T-helper 1 cell treated with Interleukin-12 subunit alpha and Interleukin-12 subunit beta and Interleukin-4 antibody, amounts not matched to agents 30 μg/mL and 1 μg/mL, for 36 hours (primary cell): ENCODE results near the gene BTRC.
A peak's percentile ranks its signal among the peaks of the same experiment; 100 is the strongest.

Source experiments
- H3K27ac Mint-ChIP-seq: one replicate; pipeline ENCODE4 v1.8.0; 2021; ENCODE audit warnings: mild to moderate bottlenecking, mixed read lengths
- H3K27me3 Mint-ChIP-seq: one replicate; pipeline ENCODE4 v1.8.0; 2021; ENCODE audit warnings: low read depth, mixed read lengths
- H3K36me3 Mint-ChIP-seq: one replicate; pipeline ENCODE4 v1.8.0; 2021; ENCODE audit warnings: low read depth, mixed read lengths
- H3K4me1 Mint-ChIP-seq: one replicate; pipeline ENCODE4 v1.8.0; 2021; ENCODE audit warnings: low read depth, mixed read lengths
- H3K4me3 Mint-ChIP-seq: one replicate; pipeline ENCODE4 v1.8.0; 2021; ENCODE audit warnings: mild to moderate bottlenecking, moderate library complexity, mixed read lengths
- H3K9me3 Mint-ChIP-seq: one replicate; pipeline ENCODE4 v1.8.0; 2021; ENCODE audit warnings: mixed read lengths

BTRC gene

DNA sequence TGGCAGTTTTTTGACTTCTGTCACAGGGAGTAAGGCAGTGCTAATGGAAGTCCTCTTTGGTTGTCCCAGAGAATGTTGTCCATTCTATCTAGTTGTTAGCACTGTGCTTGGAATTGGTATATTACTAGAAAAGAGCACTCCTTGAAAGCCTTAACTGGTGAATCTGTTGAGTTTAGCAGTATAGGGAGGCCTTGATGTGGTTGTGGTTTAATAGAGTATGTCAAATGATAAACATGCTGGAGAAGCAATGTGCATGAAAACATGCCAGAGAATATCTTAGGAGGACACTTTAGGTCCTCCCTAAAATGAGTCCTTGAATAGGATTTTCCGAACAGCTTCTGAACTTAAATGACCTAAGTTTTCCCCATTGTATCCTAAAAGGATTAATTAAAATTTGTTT is 98.6 kb downstream of the BTRC start:
- H3K27ac Mint-ChIP-seq, result no peak overlapping the region
- H3K4me3 Mint-ChIP-seq, result no peak overlapping the region
- no peaks in the 10 kb centered on the region for H3K36me3 Mint-ChIP-seq
- peaks cover 12% of the 10 kb centered on the region for H3K4me1 Mint-ChIP-seq
- H3K27me3 Mint-ChIP-seq, result peaks cover 18% of the 10 kb centered on the region
- no peaks in the 10 kb centered on the region for H3K9me3 Mint-ChIP-seq

DNA sequence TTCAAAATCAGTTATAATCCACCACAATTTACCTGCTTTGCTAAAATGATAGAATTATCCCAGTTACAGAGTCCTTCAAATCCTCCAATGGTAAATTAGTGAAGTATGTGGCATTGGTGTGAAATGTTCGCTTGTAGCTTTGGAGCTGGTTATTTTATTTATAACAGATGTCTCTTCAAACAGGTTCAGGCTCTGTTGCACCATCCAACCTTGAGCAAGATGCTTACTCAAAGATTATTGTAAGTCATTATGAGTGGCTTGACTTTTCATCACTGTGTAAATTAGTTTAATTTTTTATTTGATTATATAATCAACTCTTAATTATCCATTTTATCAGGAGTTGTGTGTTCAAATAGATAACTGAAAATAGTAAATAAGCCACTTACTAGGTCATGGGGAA is 99.4 kb downstream of the BTRC start:
- H3K27me3 Mint-ChIP-seq, result peaks cover 18% of the 10 kb centered on the region
- H3K4me3 Mint-ChIP-seq, result no peak overlapping the region
- peaks cover 12% of the 10 kb centered on the region for H3K4me1 Mint-ChIP-seq
- H3K27ac Mint-ChIP-seq, result no peak overlapping the region
- H3K9me3 Mint-ChIP-seq, result no peaks in the 10 kb centered on the region
- no peaks in the 10 kb centered on the region for H3K36me3 Mint-ChIP-seq

DNA sequence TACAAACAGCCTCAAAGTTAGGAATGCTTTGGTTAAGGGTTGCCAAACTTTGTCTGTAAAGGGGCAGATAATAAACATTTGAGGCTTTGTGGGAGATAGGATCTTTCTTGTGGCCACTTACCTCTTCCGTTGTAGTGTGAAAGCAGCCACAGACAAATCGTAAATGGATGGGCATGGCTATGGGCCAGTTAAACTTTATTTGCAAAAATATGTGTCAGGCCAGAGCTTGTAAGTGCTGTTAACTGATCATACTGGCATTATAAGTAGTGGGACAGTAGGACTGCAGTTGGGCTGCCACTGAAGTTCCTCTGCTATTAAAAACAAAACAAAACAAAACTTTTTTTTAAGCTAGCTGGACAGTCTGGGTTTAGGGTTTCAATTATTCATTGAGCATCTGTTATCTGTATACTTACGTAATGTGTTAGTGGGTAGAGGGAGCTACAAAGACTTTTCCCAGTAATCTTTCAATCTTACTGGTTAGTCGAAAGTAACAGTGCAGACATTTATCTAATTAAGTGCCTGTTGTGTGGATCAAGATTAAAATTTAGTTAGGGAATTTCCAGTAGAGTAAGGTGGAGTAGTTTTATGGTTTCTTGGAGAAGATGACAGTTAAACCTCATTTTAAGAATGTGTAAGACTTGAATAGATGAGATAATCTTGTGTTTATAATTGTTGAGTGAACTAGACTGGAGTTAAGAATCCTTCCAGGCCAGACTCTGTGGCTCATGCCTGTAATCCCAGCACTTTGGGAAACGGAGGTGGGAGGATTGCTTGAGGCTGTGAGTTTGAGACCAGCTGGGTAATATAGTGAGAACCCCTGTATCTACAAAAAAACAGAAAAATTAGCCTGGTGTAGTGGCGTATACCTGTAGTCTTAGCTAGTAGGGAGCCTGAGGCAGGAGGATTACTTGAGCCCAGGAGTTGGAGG is 100.1 kb downstream of the BTRC start:
- H3K9me3 Mint-ChIP-seq, result no peaks in the 10 kb centered on the region
- peaks cover 12% of the 10 kb centered on the region for H3K4me1 Mint-ChIP-seq
- no peak overlapping the region for H3K27ac Mint-ChIP-seq
- H3K4me3 Mint-ChIP-seq, result peak overlapping the region; percentile 7
- H3K27me3 Mint-ChIP-seq, result peaks cover 18% of the 10 kb centered on the region
- no peaks in the 10 kb centered on the region for H3K36me3 Mint-ChIP-seq

DNA sequence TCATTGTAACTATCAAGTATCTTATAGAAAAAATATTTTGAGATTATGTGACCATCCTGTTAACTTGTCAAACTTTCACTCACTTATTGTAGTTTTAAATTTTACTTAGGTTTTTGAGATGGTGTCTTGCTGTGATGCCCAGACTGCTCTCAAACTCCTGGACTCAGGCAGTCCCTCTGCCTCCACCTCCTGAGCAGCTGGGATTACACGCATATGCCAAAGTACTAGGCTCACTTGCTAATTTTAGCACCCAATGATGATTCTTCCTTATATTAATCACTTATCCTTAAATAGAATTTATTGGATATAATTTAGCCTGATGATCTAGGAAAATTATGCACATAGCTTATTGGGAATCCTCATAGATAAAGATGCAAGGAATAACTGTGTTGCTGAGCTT is 104.9 kb downstream of the BTRC start:
- Mint-ChIP-seq H3K27ac (no peak overlapping the region), H3K36me3 (no peaks in the 10 kb centered on the region), H3K4me1 (peaks cover 8% of the 10 kb centered on the region), H3K27me3 (peaks cover 7% of the 10 kb centered on the region), H3K4me3 (no peak overlapping the region), H3K9me3 (no peaks in the 10 kb centered on the region)

DNA sequence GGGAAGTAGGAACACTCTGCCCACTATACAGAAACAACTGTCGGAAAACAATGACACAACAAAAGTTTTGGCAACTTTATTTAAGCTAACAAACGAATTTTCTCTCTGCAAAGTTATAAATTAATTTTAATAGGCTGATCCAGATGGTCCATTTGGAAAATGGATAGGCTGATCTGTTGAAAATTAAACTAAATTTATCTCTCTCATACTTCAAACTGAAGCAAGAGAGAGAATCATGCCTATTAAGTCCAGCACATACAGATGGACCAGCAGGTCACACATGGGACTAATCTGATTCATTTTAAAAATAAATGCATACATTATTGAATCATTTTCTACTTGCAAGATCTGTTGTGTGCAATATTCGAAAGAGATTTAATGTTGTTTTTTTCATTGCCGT is 110.1 kb downstream of the BTRC start:
- H3K27me3 Mint-ChIP-seq, result peaks cover 4% of the 10 kb centered on the region
- no peak overlapping the region for H3K4me3 Mint-ChIP-seq
- H3K36me3 Mint-ChIP-seq, result no peaks in the 10 kb centered on the region
- H3K9me3 Mint-ChIP-seq, result no peaks in the 10 kb centered on the region
- H3K4me1 Mint-ChIP-seq, result peaks cover 2% of the 10 kb centered on the region
- H3K27ac Mint-ChIP-seq, result no peak overlapping the region

DNA sequence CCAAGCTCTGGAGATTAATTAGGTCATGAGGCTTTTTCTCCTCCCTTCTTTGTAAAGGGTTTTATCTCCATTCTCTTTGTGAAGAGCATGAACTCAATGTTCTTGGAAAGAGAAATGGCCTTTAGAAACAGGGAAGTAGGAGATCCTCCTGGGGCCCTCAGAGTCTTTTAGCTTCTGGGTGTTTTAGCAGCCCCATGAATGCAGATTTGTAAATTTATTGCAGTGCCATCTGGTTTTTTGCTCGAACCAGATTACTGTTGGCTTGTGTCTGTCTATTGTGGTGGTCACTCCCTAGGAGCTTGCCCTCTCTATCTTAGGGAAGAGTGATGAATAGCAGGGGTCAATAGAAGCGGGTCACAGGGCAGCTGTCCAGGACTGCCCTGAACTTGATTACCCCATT is 110.6 kb downstream of the BTRC start:
- Mint-ChIP-seq H3K36me3 (no peaks in the 10 kb centered on the region), H3K4me3 (no peak overlapping the region), H3K4me1 (peaks cover 2% of the 10 kb centered on the region), H3K27ac (no peak overlapping the region), H3K9me3 (no peaks in the 10 kb centered on the region), H3K27me3 (peaks cover 4% of the 10 kb centered on the region)

DNA sequence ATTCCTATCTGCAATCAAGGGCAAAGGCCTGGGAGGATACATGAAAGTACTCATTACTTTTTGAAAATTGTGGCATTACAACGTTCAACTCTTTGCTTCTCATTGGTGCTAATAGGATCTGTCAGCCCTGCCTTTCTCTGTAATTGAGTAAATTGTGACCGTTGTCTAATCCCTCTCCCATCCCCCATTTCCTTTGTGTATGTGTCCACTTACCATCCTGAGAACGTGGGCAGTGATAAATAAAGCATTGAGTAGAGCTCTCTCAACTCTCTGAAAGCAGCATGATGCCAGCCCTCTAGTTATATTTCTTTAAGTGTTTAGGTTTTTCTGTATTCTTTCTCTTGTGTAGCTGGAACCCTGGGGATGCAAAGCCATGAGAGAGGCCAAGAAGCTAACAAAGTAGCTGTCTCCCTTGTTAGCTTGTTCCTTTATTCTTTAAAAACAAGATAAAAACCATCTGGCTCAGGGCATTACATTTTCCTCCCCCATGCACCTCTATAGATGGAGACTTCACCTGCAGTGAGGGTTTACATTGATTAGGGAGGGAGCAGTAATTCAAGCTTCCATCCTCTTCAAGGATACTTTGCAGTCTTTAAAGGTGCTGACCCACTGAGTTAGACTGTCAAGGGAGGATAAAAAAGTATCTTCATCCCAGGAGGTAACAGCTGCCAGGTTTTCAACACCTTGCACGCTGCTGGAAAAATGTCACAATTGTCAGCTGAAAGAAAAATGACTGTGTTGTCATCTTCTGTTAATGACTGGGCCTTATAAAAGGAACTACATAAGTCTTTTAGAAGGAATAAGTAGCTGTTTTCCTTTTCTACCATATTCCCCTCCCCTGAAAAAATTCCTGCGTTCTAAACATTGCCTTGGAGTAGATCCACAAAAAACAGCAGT is 112.3 kb downstream of the BTRC start:
- Mint-ChIP-seq H3K4me1 (peaks cover 2% of the 10 kb centered on the region), H3K36me3 (no peaks in the 10 kb centered on the region), H3K27ac (no peak overlapping the region), H3K9me3 (no peaks in the 10 kb centered on the region), H3K27me3 (peaks cover 4% of the 10 kb centered on the region), H3K4me3 (no peak overlapping the region)

DNA sequence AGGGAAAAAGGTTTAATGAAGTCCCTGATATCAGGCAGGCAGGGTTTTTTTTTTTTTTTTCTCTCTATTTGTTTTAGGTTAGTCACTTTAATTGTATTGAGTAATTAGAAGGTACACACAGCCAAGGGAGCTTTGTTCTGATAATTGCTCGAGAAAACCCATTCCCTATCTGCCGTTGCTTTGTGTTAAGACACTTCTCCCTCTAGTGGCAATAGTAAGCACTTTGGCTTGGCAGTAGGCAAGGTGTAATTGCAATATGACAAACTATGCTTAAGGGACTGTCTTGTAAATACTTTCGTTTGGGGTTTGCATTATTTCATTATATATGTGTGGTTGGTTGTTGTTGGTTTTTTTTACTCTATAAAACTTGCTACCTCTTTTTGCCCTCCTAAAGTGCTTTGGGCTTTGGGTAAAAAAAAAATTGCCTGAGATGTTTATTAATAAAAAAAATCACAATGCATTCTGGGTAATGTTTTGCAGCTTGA is 113.4 kb downstream of the BTRC start:
- H3K4me3 Mint-ChIP-seq, result no peak overlapping the region

DNA sequence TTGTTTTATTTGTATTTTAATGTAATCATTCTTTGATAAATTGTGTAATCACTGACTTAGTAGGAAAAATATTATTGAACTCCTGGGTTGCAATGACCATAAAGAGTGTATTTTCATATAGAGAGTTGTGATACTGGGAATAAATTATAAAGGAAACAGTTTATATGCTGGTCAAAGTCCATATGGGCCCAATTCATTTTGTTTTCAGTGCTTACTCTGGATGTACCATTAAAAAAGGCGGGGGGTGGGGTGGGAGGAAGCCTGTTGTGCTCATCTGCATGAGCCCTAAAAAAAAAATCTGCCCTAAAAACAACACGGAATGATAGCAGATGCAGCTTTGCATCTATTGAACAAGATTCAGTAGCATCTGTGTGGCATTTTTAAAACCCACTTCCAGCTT is 114.2 kb downstream of the BTRC start:
- Mint-ChIP-seq H3K27me3 (peaks cover 4% of the 10 kb centered on the region), H3K36me3 (no peaks in the 10 kb centered on the region), H3K4me3 (no peak overlapping the region), H3K27ac (no peak overlapping the region), H3K4me1 (peaks cover 2% of the 10 kb centered on the region), H3K9me3 (no peaks in the 10 kb centered on the region)

More for the DNA sequence above, 113.4 kb downstream of the BTRC start:
- peaks cover 4% of the 10 kb centered on the region for H3K27me3 Mint-ChIP-seq
- no peaks in the 10 kb centered on the region for H3K36me3 Mint-ChIP-seq
- H3K27ac Mint-ChIP-seq, result no peak overlapping the region
- no peaks in the 10 kb centered on the region for H3K9me3 Mint-ChIP-seq
- H3K4me1 Mint-ChIP-seq, result peaks cover 2% of the 10 kb centered on the region

DNA sequence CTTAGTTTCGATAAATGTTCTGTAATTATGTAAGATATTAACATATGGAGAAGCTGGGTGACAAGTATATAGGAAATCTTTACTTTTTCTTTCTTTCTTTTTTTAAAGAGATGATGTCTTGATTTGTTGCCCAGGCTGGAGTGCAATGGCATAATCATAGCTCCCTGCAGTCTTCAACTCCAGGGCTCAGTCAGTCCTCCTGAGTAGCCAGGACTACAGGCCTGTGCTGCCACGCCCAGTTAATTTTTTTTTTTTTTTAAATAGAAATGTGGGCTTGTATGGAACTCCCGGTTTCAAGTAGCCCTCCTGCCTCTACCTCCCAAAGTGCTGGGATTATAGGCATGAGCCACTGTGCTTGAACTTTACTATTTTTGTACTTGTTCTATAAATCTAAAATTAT is 122.4 kb downstream of the BTRC start:
- Mint-ChIP-seq H3K4me1 (peaks cover 3% of the 10 kb centered on the region), H3K36me3 (peaks cover 4% of the 10 kb centered on the region), H3K4me3 (no peak overlapping the region), H3K9me3 (no peaks in the 10 kb centered on the region), H3K27ac (no peak overlapping the region), H3K27me3 (no peaks in the 10 kb centered on the region)

DNA sequence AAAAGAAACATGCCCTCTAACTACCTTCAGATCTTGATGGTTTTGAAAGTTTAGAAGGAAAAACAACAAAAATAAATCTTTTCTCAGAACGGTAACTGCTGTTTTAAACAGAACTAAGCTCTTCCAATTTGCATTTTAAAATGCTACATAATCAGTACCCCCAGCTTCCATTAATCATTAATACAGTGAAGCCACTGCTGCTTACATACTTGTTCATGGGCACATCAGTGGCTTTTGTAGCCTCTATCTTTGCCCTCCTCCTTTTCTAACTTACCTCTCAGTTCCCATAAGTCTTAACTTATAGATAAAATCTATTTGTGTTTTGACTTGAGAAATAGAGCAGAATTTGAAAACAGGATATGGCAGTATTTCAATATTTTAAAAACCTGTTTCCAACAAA is 125.0 kb downstream of the BTRC start:
- peaks cover 3% of the 10 kb centered on the region for H3K4me1 Mint-ChIP-seq
- H3K27me3 Mint-ChIP-seq, result no peaks in the 10 kb centered on the region
- peaks cover 7% of the 10 kb centered on the region for H3K36me3 Mint-ChIP-seq
- no peak overlapping the region for H3K27ac Mint-ChIP-seq
- no peaks in the 10 kb centered on the region for H3K9me3 Mint-ChIP-seq
- H3K4me3 Mint-ChIP-seq, result no peak overlapping the region

DNA sequence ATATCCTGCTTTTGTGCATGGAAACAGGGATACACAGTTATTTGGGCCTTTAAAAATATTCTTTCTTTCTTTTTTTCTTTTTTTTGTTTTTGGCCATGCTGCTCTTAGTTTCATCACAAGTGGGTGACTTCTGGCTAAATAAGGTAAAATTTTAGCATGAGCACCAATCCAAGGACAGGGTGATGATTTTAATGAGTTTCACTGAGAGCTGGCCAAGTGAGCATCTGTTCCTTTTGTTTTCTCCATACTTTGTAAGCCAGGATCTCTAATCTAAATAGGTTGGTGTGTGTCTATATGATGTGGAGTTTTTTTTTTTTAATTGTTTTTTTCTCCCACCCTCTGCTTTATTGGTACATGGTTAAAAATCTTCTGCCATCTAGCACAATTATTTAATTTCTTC is 127.3 kb downstream of the BTRC start:
- H3K27me3 Mint-ChIP-seq, result no peaks in the 10 kb centered on the region
- peaks cover 3% of the 10 kb centered on the region for H3K4me1 Mint-ChIP-seq
- no peaks in the 10 kb centered on the region for H3K9me3 Mint-ChIP-seq
- peaks cover 7% of the 10 kb centered on the region for H3K36me3 Mint-ChIP-seq
- no peak overlapping the region for H3K4me3 Mint-ChIP-seq
- no peak overlapping the region for H3K27ac Mint-ChIP-seq

DNA sequence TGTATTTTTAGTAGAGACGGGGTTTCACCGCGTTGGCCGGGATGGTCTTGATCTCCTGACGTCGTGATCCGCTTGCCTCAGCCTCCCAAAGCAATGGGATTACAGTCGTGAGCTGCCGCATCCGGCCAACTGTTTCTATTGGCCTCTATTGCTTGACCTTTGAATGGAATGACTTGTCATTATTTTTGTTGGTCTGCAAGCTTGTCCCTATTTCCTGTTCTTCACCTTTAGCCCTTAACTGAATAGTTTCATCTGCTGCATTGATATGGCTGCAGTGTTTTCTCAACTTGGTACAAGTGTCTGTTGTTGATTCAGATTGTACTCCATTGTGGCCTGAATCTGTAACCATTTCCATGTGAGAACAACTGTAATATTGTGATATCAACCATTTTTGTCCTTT is 128.6 kb downstream of the BTRC start:
- Mint-ChIP-seq H3K4me1 (peaks cover 3% of the 10 kb centered on the region), H3K27me3 (no peaks in the 10 kb centered on the region), H3K27ac (no peak overlapping the region), H3K9me3 (no peaks in the 10 kb centered on the region), H3K36me3 (peaks cover 7% of the 10 kb centered on the region), H3K4me3 (no peak overlapping the region)

DNA sequence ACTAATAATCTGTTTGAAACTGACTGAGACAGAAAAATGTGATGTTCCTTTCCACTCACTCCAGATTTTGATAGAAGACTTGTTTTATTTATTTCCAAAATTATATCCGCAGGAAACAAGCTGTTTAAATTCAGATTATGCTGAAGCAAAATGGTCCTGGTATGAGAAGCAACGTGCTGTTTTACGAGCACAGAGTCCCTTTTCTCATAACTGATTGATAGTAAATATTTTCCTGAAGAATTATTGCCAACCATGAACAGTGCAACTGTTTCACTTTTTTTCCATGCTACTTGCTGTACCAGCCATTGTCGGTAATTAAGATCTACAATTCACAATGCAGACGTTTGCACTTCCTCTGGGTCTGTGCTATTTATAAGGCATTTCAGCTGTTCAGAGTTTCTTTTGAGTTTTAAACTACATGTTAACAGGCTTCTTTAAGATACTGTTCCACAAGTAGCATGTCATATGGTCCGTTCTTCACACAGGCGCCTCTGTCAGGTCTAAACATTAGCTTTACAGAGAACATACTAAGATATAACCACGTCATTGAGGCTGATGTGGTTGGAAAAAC is 130.3 kb downstream of the BTRC start:
- Mint-ChIP-seq H3K9me3 (no peaks in the 10 kb centered on the region), H3K4me1 (no peaks in the 10 kb centered on the region), H3K36me3 (peaks cover 7% of the 10 kb centered on the region), H3K27me3 (peaks cover 2% of the 10 kb centered on the region), H3K27ac (no peak overlapping the region), H3K4me3 (no peak overlapping the region)
